Activated CD8-positive, alpha-beta memory T cell treated with anti-CD3 and anti-CD28 coated beads, Interleukin-2, amount 50 U/mL, for 48 hours (primary cell): ENCODE results near the gene LRCOL1.

Source experiments
- DNase-seq: peaks from one replicate; pipeline ENCODE4 v3.0.0-alpha.2; 2020

Gene LRCOL1

GRCh38 chr12:132635076-132635955, 24.9 kb upstream of the LRCOL1 start:
- DNase-seq = no peak

GRCh38 chr12:132634411-132634990, 24.1 kb upstream of the LRCOL1 start:
- DNase-seq = no peak

DNA sequence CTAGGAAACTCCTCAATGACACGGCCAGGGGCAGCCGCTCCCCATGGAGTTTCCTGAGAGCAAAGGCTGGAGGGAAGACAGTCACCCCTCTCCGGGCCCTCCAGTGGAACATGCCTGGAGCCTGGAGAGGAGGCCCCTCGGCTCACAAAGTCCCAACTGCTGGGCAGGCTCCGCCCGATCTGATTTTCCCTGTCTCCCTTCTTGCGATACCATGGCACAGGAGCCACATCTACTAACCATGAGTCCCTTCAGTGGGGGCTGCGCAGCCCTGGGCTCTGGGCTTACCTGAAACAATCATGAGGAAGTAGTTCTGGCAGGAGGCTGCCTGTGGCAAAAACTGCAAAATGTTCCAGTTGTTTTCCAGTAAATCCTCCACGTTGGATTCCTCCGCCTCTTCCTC, 23.5 kb upstream of the LRCOL1 start:
- no peak for DNase-seq

- DNase-seq = no peak
Observed at GRCh38 chr12:132633398-132633797, 23.0 kb upstream of the LRCOL1 start.

- no peak for DNase-seq
Observed at GRCh38 chr12:132632521-132633228, 22.3 kb upstream of the LRCOL1 start.

DNA sequence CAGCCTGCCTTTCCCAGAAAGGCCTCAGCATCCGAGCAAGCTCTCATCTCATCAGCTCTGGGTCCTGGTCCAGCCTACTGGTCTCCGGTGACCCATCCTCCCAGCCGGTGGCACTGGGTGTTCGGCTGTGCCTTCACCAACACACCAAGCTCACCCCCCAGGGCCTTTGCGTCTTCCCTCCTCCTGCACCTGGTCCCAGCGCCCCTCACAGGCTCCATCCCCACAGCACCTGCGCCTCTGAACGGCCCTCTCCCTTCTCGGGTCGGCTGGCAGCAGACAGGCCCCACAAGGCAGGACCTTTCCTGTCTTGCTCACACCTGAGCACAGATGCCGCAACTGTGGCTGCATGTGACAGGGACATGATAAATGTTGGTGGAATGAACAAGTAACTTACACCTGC, 21.3 kb upstream of the LRCOL1 start:
- DNase-seq = no peak

DNA sequence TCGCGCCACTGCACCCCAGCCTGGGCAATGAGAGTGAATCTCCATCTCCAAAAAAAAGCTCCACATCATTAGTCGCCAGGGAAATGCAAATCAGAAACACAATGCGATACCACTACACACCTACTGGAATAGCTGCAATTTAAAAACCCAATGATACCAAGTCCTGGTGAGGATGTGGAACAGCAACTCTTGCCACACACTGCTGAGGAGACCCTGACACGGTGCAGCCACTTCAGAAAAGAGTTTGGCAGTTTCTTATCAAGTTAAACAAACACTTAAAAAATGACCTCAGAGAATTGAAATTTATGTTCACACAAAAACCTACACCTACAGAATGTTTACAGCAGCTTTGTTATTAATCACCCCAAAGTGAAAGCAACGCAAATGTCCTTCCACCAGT, 20.3 kb upstream of the LRCOL1 start:
- DNase-seq = no peak

- DNase-seq = no peak
Observed at GRCh38 chr12:132629330-132629729, 18.9 kb upstream of the LRCOL1 start.

DNA sequence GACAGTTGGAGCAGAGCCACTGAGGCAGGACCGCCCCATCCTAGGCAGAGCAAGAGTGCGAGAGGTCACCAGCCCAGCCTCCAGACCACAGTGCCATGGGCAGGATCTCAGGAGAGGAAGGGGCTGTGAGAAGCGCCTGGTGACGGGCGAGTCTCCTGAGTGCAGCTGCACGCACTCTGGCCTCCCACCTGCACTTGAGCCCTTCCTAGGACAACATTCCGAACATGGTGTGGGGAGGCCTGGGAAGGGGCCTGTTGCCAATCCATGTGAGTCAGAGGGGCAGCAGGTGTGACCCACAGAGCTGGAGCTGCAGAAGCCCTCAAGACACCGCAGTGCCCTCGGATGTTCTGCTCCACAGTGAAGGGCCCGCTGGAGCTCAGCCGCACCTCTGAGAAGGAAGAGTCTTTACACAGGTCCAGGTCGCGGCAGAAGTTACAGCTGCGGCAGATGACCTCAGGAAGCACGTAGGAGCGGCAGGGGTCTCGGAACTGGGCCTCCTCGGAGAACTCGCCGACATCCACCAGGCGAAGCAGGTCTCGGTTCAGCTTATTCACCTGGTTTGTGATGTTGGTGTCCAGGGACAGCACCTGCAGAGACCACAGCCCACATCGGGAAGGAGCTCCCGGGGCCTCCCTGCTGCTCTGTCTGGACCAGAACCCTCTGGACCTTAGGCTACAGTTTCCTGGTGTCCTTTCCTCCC, 15.5 kb upstream of the LRCOL1 start:
- no peak for DNase-seq

GRCh38 chr12:132624910-132625630, 14.7 kb upstream of the LRCOL1 start:
- DNase-seq = no peak

DNA sequence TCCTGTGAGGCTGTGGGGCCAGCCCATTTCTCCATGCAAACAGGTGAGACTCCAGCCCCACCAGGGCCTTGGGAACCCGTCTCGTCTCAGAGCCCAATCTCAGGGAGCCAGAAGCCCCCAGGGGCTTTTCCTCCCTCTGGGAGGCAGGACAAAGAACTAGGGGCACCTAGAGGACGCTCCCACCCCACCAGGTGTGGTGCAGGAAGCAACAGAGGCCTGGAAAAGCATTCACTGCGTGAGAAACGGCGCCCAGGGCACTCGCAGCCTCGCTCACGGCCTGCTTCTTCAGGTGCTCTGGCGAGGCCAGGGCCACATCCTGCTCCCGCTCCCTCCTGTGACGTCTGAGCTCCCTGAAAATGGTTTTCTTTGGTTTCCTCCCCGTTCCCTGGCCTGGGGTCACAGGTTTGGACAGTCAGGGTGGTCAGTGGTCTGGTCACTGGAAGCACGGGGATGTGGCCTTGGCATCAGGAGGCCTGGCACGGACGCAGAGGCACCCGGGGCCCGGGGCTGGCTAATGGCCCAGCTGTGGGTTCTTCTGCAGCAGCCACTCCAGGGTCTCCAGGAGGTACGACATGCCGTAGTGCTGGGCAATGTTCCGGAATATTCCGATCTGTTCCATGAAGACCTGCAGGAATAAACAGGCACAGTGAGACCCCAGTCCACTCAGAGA, 13.9 kb upstream of the LRCOL1 start:
- DNase-seq = no peak

GRCh38 chr12:132623072-132623869, 12.9 kb upstream of the LRCOL1 start:
- no peak for DNase-seq

- DNase-seq = no peak
Observed at GRCh38 chr12:132622437-132623071, 12.2 kb upstream of the LRCOL1 start.

DNA sequence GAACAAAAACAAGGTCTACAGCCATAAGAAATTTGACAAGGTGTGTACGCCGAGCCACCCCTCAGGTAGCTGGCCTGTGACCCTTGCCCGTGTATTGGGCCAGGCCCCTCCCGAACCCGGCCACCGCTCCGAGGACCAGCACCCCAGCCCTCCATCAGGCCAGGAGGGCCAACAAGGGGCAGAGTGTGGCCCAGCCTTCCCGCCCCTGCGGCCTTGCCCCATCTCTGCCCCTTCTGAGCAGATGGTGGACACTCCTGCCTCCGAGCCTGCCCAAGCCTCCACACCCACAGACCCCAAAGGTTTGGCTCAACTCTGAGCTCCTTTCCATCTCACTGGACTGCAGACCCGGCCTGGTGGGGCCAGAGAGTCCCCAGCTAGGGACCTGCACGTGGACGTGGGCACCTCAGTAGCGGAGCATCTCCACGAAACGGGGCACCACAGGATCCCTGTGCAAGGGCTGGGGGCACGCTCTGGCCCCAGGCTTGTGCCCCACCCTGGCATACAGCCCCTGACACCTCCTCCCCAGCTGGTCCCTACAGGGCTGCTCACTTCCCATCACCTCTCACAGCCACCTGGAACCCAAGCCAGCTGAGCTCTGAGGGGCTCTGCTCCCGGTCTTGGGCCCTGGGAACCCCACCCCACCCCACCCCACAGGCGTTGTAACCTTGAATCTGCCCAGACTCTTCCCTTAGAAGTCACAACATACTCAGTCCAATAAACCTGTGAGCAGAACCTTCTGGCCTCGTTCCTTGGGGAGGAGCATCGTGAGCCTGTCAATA, 11.5 kb upstream of the LRCOL1 start:
- no peak for DNase-seq

DNA sequence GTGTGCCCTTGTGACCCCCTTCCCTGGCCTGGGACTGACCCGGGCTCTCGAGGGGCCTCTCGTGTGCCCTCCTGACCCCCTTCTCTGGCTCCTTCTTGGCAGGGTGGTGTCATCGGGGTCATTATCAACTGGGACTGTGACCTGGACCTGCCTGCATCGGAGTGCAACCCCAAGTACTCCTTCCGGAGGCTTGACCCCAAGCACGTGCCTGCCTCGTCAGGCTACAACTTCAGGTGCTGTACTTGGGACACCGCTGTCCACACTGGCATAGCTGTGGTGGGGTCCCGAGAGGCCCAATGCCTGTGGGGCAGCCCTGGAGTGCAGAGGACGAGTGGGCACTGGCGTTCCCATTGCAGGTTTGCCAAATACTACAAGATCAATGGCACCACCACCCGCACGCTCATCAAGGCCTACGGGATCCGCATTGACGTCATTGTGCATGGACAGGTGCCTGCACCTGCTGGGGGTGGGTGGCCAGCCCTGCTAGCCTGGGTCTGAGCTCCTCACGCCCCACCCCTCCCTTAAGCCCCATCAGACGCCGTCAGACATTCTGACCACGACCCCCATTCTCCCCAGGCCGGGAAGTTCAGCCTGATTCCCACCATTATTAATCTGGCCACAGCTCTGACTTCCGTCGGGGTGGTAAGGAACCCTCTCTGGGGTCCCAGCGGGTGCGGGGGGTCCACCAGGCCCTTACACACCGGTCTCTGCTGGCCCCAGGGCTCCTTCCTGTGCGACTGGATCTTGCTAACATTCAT, 10.7 kb upstream of the LRCOL1 start:
- DNase-seq = no peak

DNA sequence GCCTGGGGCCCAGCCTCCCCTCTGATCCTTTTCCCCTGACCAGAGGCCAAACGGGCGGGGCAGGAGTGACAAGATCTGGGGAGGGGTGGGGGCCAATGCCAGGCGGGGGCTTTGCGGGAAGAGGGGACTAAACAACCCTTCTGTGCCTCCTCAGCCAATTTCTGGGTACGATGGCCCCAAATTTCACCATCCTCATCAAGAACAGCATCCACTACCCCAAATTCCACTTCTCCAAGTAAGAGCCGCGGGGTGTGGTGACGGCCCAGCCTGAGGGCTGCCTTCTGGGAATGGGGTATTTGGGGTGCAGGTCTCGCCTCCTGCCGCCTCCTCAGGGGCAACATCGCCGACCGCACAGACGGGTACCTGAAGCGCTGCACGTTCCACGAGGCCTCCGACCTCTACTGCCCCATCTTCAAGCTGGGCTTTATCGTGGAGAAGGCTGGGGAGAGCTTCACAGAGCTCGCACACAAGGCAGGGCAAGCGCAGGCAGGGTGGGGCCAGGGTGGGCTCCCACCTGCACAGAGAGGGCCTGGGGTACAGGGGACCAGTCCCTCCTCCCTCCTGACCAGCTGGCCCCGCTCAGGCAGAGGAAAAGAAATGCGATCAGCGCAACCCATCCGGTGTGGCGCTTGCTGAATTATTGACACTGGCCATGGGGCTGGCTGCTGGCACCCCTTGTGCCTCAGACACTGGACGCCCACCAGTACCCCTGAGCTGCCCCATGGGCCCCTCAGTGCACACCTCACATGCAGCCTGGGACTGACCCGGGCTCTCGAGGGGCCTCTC, 9.9 kb upstream of the LRCOL1 start:
- no peak for DNase-seq

DNA sequence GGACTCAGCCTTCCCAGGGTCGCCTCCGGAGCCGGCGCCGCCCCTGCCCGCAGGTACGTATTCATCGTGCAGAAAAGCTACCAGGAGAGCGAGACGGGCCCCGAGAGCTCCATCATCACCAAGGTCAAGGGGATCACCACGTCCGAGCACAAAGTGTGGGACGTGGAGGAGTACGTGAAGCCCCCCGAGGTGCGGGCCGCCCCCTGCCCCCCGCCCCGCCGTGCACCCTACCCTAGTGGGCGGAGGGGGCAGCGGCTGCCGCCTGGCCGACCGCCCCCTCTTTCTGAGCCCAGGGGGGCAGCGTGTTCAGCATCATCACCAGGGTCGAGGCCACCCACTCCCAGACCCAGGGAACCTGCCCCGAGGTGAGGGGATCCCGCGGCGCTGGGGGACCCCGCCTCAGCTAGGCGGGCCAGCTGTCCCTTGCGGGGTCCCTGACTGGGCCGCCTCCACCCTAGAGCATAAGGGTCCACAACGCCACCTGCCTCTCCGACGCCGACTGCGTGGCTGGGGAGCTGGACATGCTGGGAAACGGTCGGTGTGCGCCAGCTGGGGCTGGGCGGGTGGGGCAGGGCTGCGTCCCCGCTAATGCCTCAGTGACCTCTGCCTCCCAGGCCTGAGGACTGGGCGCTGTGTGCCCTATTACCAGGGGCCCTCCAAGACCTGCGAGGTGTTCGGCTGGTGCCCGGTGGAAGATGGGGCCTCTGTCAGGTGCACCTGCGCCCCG, 9.2 kb upstream of the LRCOL1 start:
- DNase-seq = no peak

GRCh38 chr12:132619071-132619385, 8.6 kb upstream of the LRCOL1 start:
- no peak for DNase-seq
